Measurements from ENCODE around the gene SEC14L5. TPM values are rescaled to one million over a fixed set of nuclear protein-coding genes. Genes with fewer than 3 reads are reported as not detected.

SEC14L5 gene
- total RNA-seq, 1 donor: under 0.01 TPM

DNA sequence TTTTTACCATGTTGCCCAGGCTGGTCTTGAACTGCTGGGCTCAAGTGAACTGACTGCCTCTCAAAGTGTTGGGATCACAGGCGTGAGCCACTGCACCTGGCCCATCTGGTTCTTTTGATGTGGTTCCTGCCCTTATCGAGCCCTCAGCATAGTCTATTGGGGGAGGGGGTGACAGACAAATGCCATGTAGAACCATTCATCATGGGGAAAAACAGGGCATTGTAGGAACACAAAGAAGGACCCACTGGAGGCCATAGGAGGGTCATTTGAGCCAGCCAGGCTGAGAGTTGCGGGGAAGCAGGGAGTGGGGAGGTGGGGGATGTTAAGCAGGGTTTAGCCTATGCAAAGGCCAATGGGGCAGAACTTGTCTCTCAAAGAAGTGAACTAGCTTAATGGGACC lies 11.9 kb downstream of the SEC14L5 start:
- Histone ChIP-seq H3K4me1 (ENCODE audit: insufficient read depth, low read length) (no peaks in the 10 kb centered on the region), H3K27ac (ENCODE audit: low read depth, low read length) (no peak overlapping the region), H2AFZ (ENCODE audit: low read length) (no peak overlapping the region), H3K4me2 (ENCODE audit: insufficient read depth, low read length) (no peak overlapping the region), H3K79me2 (ENCODE audit: insufficient read depth, low read length) (no peaks in the 10 kb centered on the region), H3K36me3 (ENCODE audit: insufficient read depth, low read length) (no peaks in the 10 kb centered on the region), H3K4me3 (ENCODE audit: insufficient read depth, low read length) (no peak overlapping the region), H3K27me3 (ENCODE audit: insufficient read depth, low read length) (peaks cover 2% of the 10 kb centered on the region), H3K9me3 (ENCODE audit: low read depth, low read length) (no peaks in the 10 kb centered on the region), H4K20me1 (ENCODE audit: insufficient read depth, low read length) (no peaks in the 10 kb centered on the region)
- no peak for DNase-seq (ENCODE audit: insufficient read length, low spot score, missing footprints)
- TF ChIP-seq, protein P1, sequence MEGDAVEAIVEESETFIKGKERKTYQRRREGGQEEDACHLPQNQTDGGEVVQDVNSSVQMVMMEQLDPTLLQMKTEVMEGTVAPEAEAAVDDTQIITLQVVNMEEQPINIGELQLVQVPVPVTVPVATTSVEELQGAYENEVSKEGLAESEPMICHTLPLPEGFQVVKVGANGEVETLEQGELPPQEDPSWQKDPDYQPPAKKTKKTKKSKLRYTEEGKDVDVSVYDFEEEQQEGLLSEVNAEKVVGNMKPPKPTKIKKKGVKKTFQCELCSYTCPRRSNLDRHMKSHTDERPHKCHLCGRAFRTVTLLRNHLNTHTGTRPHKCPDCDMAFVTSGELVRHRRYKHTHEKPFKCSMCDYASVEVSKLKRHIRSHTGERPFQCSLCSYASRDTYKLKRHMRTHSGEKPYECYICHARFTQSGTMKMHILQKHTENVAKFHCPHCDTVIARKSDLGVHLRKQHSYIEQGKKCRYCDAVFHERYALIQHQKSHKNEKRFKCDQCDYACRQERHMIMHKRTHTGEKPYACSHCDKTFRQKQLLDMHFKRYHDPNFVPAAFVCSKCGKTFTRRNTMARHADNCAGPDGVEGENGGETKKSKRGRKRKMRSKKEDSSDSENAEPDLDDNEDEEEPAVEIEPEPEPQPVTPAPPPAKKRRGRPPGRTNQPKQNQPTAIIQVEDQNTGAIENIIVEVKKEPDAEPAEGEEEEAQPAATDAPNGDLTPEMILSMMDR (IDR thresholded peaks at IDR 0.05; ENCODE audit: extremely low read depth, low read depth, low read length): no peak

DNA sequence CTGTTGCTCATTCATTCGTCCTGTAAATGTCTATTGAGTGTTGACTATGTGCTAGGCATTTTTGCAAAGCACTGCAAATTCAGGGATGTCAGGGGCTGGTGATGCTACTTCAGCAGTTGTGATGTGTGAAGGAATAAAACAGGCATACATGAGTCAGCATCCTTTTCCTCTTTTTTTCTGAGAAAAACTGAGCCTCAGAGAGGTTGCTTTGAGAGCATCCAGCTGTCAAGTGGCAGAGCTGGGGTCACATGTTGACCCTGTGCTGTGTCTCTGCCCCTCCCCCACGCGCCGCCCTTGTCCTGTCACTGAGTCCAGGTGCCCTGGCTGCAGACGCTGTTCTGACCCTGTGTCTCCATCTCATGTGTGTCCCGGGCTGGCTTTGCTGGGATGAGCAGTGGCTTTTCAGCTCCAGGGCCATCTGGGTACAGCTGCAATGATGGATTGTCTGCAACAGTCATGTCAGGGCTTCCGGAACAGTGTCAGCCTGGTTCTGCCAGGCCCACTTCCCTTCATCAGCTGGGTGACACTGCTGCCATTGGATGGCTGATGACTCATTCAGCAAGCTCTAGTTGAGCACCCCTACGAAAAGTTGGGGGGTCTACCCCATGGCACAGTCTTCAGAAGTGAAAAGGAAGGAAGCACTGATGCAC lies 14.9 kb downstream of the SEC14L5 start:
- H3K9me3 ChIP-seq (ENCODE audit: low read depth, low read length): no peaks in the 10 kb centered on the region
- no peak overlapping the region for H2AFZ ChIP-seq (ENCODE audit: low read length)
- TF ChIP-seq, protein P1 (IDR thresholded peaks at IDR 0.05; ENCODE audit: extremely low read depth, low read depth, low read length): no peak
- no peak overlapping the region for H3K4me2 ChIP-seq (ENCODE audit: insufficient read depth, low read length)
- no peaks in the 10 kb centered on the region for H3K4me1 ChIP-seq (ENCODE audit: insufficient read depth, low read length)
- H3K27ac ChIP-seq (ENCODE audit: low read depth, low read length): no peak overlapping the region
- H3K27me3 ChIP-seq (ENCODE audit: insufficient read depth, low read length): peaks cover 2% of the 10 kb centered on the region
- H3K79me2 ChIP-seq (ENCODE audit: insufficient read depth, low read length): no peaks in the 10 kb centered on the region
- no peak overlapping the region for H3K4me3 ChIP-seq (ENCODE audit: insufficient read depth, low read length)
- H3K36me3 ChIP-seq (ENCODE audit: insufficient read depth, low read length): no peaks in the 10 kb centered on the region
- no peak for DNase-seq (ENCODE audit: insufficient read length, low spot score, missing footprints)
- H4K20me1 ChIP-seq (ENCODE audit: insufficient read depth, low read length): no peaks in the 10 kb centered on the region

DNA sequence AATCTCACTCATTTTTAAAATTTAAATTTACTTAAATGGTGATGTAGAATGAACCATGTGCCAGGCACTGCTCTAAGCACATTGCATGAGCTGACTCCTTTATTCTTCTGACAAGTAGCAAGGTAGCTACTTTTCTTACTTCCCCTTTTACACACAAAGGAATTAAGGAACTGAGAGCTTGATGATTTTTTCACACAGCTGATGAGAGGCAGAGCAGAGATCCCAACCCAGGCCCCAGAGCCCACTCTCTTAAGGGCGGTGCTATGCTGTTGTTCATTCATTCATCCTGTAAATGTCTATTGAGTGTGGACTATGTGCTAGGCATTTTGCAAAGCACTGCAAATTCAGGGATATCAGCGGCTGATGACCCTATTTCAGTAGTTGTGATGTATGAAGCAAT lies 17.9 kb downstream of the SEC14L5 start:
- no peaks in the 10 kb centered on the region for H4K20me1 ChIP-seq (ENCODE audit: insufficient read depth, low read length)
- no peaks in the 10 kb centered on the region for H3K27me3 ChIP-seq (ENCODE audit: insufficient read depth, low read length)
- TF ChIP-seq, protein P1 (IDR thresholded peaks at IDR 0.05; ENCODE audit: extremely low read depth, low read depth, low read length): no peak
- H3K36me3 ChIP-seq (ENCODE audit: insufficient read depth, low read length): no peaks in the 10 kb centered on the region
- no peaks in the 10 kb centered on the region for H3K4me1 ChIP-seq (ENCODE audit: insufficient read depth, low read length)
- no peak for DNase-seq (ENCODE audit: insufficient read length, low spot score, missing footprints)
- no peak overlapping the region for H3K4me2 ChIP-seq (ENCODE audit: insufficient read depth, low read length)
- H3K79me2 ChIP-seq (ENCODE audit: insufficient read depth, low read length): no peaks in the 10 kb centered on the region
- H3K27ac ChIP-seq (ENCODE audit: low read depth, low read length): no peak overlapping the region
- H3K9me3 ChIP-seq (ENCODE audit: low read depth, low read length): no peaks in the 10 kb centered on the region
- no peak overlapping the region for H3K4me3 ChIP-seq (ENCODE audit: insufficient read depth, low read length)
- no peak overlapping the region for H2AFZ ChIP-seq (ENCODE audit: low read length)

DNA sequence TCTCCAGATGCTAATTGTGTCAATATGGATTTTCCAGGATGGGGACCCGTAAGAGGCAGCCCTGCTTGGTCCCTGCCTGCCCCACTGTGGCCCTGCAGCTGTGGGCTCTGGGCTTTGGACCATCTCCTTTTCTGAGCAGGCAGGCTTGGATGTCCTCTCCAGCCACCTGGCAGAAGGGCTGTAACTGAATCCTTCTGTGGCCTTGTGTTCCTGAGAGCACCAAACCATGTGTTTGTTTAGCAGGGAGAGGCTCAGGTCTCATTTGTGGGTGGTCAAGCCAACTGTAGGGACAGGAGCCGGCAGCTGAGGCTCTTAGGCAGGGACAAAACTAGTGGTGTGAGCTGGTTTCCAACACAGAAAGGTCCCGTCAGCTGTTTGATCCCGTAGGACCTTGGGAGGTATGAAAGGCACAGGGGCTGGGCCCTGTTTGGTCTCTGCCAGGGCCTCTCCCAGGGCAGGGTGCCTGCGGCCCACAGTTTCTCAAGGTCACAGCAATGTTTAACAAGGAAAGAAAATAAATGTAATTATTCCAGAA lies 18.5 kb downstream of the SEC14L5 start:
- no peak overlapping the region for H3K27ac ChIP-seq (ENCODE audit: low read depth, low read length)

More for the DNA sequence above, 18.5 kb downstream of the SEC14L5 start:
- no peaks in the 10 kb centered on the region for H3K79me2 ChIP-seq (ENCODE audit: insufficient read depth, low read length)
- H3K4me2 ChIP-seq (ENCODE audit: insufficient read depth, low read length): no peak overlapping the region
- H3K9me3 ChIP-seq (ENCODE audit: low read depth, low read length): no peaks in the 10 kb centered on the region
- H4K20me1 ChIP-seq (ENCODE audit: insufficient read depth, low read length): no peaks in the 10 kb centered on the region
- no peak overlapping the region for H3K4me3 ChIP-seq (ENCODE audit: insufficient read depth, low read length)
- no peak overlapping the region for H2AFZ ChIP-seq (ENCODE audit: low read length)
- H3K36me3 ChIP-seq (ENCODE audit: insufficient read depth, low read length): no peaks in the 10 kb centered on the region
- DNase-seq (ENCODE audit: insufficient read length, low spot score, missing footprints): no peak
- TF ChIP-seq, protein P1 (IDR thresholded peaks at IDR 0.05; ENCODE audit: extremely low read depth, low read depth, low read length): no peak
- H3K27me3 ChIP-seq (ENCODE audit: insufficient read depth, low read length): no peaks in the 10 kb centered on the region
- no peaks in the 10 kb centered on the region for H3K4me1 ChIP-seq (ENCODE audit: insufficient read depth, low read length)

Measured in osteoblast (primary cell).